Colonic mucosa (tissue), 4 donors: ENCODE measurements around the gene PIEZO2. TPM values are rescaled to one million over a fixed set of nuclear protein-coding genes. Genes with fewer than 3 reads are reported as not detected.

Experiments used
- DNase-seq: peaks from one replicate; pipeline ENCODE4 v3.0.0-alpha.2; 2020
- H3K27ac ChIP-seq: fragments of 200-600 bp; one replicate; pipeline ENCODE4 v1.8.0; 2021
- H3K27me3 ChIP-seq: fragments of 200-600 bp; one replicate; pipeline ENCODE4 v1.8.0; 2021
- H3K36me3 ChIP-seq: fragments of 200-600 bp; one replicate; pipeline ENCODE4 v1.8.0; 2021
- H3K4me1 ChIP-seq: fragments of 200-600 bp; one replicate; pipeline ENCODE4 v1.8.0; 2021; ENCODE audit warnings: mild to moderate bottlenecking
- H3K4me3 ChIP-seq: fragments of 200-600 bp; one replicate; pipeline ENCODE4 v1.8.0; 2021
- H3K9ac ChIP-seq, 2 donors: one replicate each; pipeline ENCODE4 v1.7.0; 2013; ENCODE audit warnings: control low read depth in 2 of 2, low read depth in 2 of 2, low read length in 2 of 2
- H3K9me3 ChIP-seq: fragments of 200-600 bp; one replicate; pipeline ENCODE4 v1.8.0; 2021
- intact Hi-C: fragments of 100-400 bp; cut with DNase I; formaldehyde crosslinking; loops from one replicate; pipeline ENCODE4 v1.14.1; 2022
- total RNA-seq, 2 donors: library from RNA; stranded (reverse); fragmentation: NEBNext Ultra II Directional in 1 of 2; extraction: Animal tissue kit (Norgen Biotek cat#: 25700) in 1 of 2; gene quantifications; one replicate each; pipeline ENCODE4 v1.2.1, GENCODE V29; 2021
- TF ChIP-seq, protein P1 (sequence below): fragments of 200-600 bp; IDR thresholded peaks from one replicate; pipeline ENCODE4 v1.8.0; 2022; ENCODE audit warnings: antibody characterized with exemption, mild to moderate bottlenecking
- donor health status: healthy.
- donor health status: DM: no; HTN: no; CAD: no.
- donor health status: DM: no; HTN: no; CAD: no.

The PIEZO2 gene
- total RNA-seq, 2 donors from 2014 or later, result 0.79 to 4.0 TPM

GRCh38 chr18:11156978-11157377 is 7.6 kb upstream of the PIEZO2 start:
- DNase-seq, result no peak
- Histone ChIP-seq H3K4me3 (no peak overlapping the region), H3K27ac (no peak overlapping the region), H3K4me1 (no peaks in the 10 kb centered on the region), H3K9me3 (no peaks in the 10 kb centered on the region), H3K36me3 (no peaks in the 10 kb centered on the region), H3K27me3 (no peaks in the 10 kb centered on the region), H3K9ac (no peak overlapping the region)
- TF ChIP-seq, protein P1, sequence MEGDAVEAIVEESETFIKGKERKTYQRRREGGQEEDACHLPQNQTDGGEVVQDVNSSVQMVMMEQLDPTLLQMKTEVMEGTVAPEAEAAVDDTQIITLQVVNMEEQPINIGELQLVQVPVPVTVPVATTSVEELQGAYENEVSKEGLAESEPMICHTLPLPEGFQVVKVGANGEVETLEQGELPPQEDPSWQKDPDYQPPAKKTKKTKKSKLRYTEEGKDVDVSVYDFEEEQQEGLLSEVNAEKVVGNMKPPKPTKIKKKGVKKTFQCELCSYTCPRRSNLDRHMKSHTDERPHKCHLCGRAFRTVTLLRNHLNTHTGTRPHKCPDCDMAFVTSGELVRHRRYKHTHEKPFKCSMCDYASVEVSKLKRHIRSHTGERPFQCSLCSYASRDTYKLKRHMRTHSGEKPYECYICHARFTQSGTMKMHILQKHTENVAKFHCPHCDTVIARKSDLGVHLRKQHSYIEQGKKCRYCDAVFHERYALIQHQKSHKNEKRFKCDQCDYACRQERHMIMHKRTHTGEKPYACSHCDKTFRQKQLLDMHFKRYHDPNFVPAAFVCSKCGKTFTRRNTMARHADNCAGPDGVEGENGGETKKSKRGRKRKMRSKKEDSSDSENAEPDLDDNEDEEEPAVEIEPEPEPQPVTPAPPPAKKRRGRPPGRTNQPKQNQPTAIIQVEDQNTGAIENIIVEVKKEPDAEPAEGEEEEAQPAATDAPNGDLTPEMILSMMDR, result no peak
- intact Hi-C loops, result loop anchor here (5.0 to 10.0 kb wide), 3 partner anchors 112 to 372 kb away; no protein-coding TSS in a partner anchor

GRCh38 chr18:11155034-11155759 is 5.8 kb upstream of the PIEZO2 start:
- Histone ChIP-seq H3K9ac (no peak overlapping the region), H3K4me1 (no peaks in the 10 kb centered on the region), H3K4me3 (no peak overlapping the region), H3K27ac (no peak overlapping the region), H3K9me3 (no peaks in the 10 kb centered on the region), H3K27me3 (peaks cover 1% of the 10 kb centered on the region), H3K36me3 (no peaks in the 10 kb centered on the region)
- DNase-seq, result no peak
- intact Hi-C loops, result loop anchor here (5.0 to 10.0 kb wide), 3 partner anchors 110 to 370 kb away; no protein-coding TSS in a partner anchor
- TF ChIP-seq, protein P1, result no peak

- Histone ChIP-seq H3K27me3 (peaks cover 8% of the 10 kb centered on the region), H3K36me3 (no peaks in the 10 kb centered on the region), H3K4me1 (no peaks in the 10 kb centered on the region), H3K4me3 (no peak overlapping the region), H3K9me3 (no peaks in the 10 kb centered on the region), H3K9ac (no peak overlapping the region), H3K27ac (no peak overlapping the region)
- intact Hi-C loops, result loop anchor here (5.0 to 10.0 kb wide), 3 partner anchors 110 to 592 kb away; no protein-coding TSS in a partner anchor
- TF ChIP-seq, protein P1, result peak; percentile 31
- DNase-seq, result no peak
These were observed 5.1 kb upstream of the PIEZO2 start for GRCh38 chr18:11154368-11154989.

DNA sequence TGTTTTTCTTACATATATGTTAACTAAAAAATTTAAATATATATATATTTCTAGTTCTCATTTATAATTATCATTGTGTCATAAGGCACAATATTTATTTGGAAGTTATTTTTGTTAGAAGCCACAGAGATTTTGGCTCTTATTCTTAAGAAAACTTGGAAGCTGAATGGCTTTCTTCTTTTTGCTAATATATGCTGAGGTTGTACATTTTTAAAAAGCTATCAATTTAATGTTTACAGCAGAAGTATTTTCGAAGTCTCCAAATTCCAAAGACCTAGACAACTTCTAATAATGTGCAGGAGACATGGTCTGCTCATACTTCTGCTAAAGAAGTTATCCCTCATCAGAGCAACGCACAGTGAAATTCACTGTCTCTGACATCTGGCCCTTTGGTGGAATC is 3.7 kb upstream of the PIEZO2 start:
- peaks cover 19% of the 10 kb centered on the region for H3K27me3 ChIP-seq

DNA sequence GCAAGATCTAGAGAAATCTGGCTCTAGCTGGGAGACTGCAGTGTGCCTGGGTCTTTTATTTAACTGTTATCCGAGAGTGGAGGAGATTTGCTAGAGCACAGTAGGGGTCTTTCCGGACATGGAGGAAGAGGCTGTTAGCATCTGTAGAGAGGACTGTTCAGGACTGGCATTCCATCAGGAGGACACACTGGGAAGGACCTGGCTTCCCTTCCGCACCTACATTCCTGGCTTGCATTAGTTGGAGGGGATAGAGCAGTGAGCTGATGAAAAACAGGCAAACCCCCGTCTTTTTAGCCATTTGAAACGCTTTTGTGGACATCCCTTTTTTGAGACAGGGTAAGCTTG is 874 bp upstream of the PIEZO2 start:
- Histone ChIP-seq H3K9ac (no peak overlapping the region), H3K27ac (no peak overlapping the region), H3K36me3 (no peaks in the 10 kb centered on the region), H3K4me1 (no peaks in the 10 kb centered on the region), H3K4me3 (no peak overlapping the region), H3K27me3 (peaks cover 30% of the 10 kb centered on the region), H3K9me3 (no peaks in the 10 kb centered on the region)
- intact Hi-C loops, result loop anchor here (5.0 to 10.0 kb wide), 3 partner anchors 105 to 588 kb away; no protein-coding TSS in a partner anchor
- no peak for DNase-seq
- TF ChIP-seq, protein P1, result no peak

More for the DNA sequence above, 3.7 kb upstream of the PIEZO2 start:
- no peaks in the 10 kb centered on the region for H3K9me3 ChIP-seq
- TF ChIP-seq, protein P1, result no peak
- no peak overlapping the region for H3K4me3 ChIP-seq
- H3K4me1 ChIP-seq, result no peaks in the 10 kb centered on the region
- no peak for DNase-seq
- H3K36me3 ChIP-seq, result no peaks in the 10 kb centered on the region
- H3K9ac ChIP-seq, result no peak overlapping the region
- H3K27ac ChIP-seq, result no peak overlapping the region
- intact Hi-C loops, result loop anchor here (5.0 to 10.0 kb wide), 3 partner anchors 108 to 591 kb away; no protein-coding TSS in a partner anchor
